ACC112 (cell line): ENCODE results near the gene SEMA4A.

Experiments used
- H2AFZ ChIP-seq: fragments of 200-600 bp; sonication (generic); one replicate; pipeline ENCODE4 v1.6.0; 2017; ENCODE audit warnings: antibody characterized with exemption, low read length; ENCODE audit not compliant: unreplicated experiment
- H3K27ac ChIP-seq: fragments of 200-600 bp; sonication (generic); 2 replicates; pipeline ENCODE4 v1.5.1; 2014; ENCODE audit warnings: low read depth, mild to moderate bottlenecking, antibody characterized with exemption, low read length, moderate library complexity
- H3K27me3 ChIP-seq: fragments of 200-600 bp; sonication (generic); 2 replicates; pipeline ENCODE4 v1.6.1; 2014; ENCODE audit warnings: mild to moderate bottlenecking, antibody characterized with exemption, low read length, moderate library complexity, mixed read lengths; ENCODE audit not compliant: insufficient read depth
- H3K36me3 ChIP-seq: fragments of 200-600 bp; sonication (generic); 2 replicates; pipeline ENCODE4 v1.6.1; 2016; ENCODE audit warnings: mild to moderate bottlenecking, antibody characterized with exemption, low read length, moderate library complexity, mixed read lengths; ENCODE audit not compliant: insufficient read depth
- H3K4me1 ChIP-seq: fragments of 200-600 bp; sonication (generic); one replicate; pipeline ENCODE4 v1.6.1; 2016; ENCODE audit warnings: low read length, mixed read lengths; ENCODE audit not compliant: insufficient read depth, unreplicated experiment, control insufficient read depth
- H3K4me3 ChIP-seq: fragments of 200-600 bp; sonication (generic); 2 replicates; pipeline ENCODE4 v1.5.1; 2014; ENCODE audit warnings: mild to moderate bottlenecking, low read depth, low read length
- H3K79me2 ChIP-seq: fragments of 200-600 bp; sonication (generic); one replicate; pipeline ENCODE4 v1.6.0; 2016; ENCODE audit warnings: low read length; ENCODE audit not compliant: control insufficient read depth, unreplicated experiment, insufficient read depth

The SEMA4A gene

DNA sequence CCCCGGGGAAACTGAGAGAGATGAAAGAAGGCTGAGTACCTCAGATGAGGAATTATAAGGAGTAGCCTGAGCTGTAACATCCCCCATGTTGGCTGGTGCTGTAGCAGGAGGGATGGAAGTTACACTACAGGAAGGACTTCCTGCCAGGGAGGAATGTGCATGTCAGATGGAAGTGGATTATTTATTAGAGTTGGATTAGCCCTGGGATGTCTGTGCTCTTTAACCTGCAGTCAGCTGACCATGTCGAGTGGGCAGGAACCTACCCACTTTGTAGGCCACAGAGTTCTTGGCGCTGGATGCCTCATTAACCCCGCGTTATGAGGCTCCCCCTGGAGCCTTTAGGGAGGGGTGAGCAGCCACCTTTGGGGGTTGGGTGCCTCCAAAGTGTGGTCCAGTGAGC lies 757 bp upstream of the SEMA4A start:
- Histone ChIP-seq H3K27ac (no peak overlapping the region), H3K79me2 (no peaks in the 10 kb centered on the region), H3K4me3 (no peak overlapping the region), H2AFZ (no peak overlapping the region), H3K4me1 (peaks cover 18% of the 10 kb centered on the region), H3K27me3 (no peaks in the 10 kb centered on the region), H3K36me3 (no peaks in the 10 kb centered on the region)

DNA sequence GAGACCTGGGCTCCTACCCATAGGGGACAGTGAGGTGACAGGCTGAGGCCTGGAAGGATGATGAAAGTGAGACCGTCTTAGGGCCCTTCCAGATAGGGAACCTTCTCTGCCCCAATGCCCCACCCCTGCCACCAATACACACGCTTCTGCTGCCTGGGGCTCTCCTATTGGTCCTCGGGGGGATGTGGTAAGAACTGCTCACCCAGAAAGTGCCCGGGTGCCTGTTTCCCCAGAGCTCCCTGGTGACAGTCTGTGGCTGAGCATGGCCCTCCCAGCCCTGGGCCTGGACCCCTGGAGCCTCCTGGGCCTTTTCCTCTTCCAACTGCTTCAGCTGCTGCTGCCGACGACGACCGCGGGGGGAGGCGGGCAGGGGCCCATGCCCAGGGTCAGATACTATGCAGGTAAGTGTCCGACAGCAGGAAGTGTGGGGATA lies 948 bp downstream of the SEMA4A start:
- peaks cover 21% of the 10 kb centered on the region for H3K4me1 ChIP-seq
- no peaks in the 10 kb centered on the region for H3K79me2 ChIP-seq
- no peaks in the 10 kb centered on the region for H3K36me3 ChIP-seq
- H3K27ac ChIP-seq = no peak overlapping the region
- no peak overlapping the region for H2AFZ ChIP-seq
- H3K4me3 ChIP-seq = no peak overlapping the region
- H3K27me3 ChIP-seq = no peaks in the 10 kb centered on the region

DNA sequence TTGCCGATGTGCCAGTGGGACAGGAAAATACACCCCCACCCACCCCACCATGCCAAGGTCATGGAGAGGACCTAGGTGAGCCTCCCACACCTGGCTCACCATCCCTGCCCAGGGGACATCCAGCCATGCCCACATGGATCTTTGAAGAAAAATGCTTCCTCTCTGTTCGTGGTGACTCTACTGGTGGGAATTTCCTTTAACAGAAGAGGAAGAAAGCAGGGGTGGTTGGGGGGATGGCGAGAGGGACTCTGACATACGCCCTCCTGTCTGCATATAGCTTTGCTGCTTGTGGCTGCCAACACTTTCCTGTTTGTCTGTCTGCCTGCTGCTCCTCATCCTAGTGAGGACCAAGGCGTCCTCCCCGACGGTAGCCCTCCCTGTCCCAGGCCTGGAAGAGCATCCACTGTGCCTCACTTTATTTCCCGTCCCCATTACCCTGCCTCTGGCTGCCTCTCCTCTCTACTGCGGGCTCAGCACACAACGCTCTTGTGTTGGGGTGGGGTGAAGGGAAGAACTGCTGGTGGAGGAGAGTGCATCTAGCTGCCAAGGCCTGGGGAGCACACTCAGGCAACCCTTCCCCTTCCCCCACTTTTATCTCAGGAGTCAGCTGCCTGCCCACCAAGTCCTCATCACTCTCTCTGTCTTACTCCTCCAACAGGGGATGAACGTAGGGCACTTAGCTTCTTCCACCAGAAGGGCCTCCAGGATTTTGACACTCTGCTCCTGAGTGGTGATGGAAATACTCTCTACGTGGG lies 2.5 kb downstream of the SEMA4A start:
- H3K4me1 ChIP-seq = peaks cover 26% of the 10 kb centered on the region
- no peak overlapping the region for H2AFZ ChIP-seq
- no peak overlapping the region for H3K4me3 ChIP-seq
- no peak overlapping the region for H3K27ac ChIP-seq
- H3K79me2 ChIP-seq = no peaks in the 10 kb centered on the region
- no peaks in the 10 kb centered on the region for H3K27me3 ChIP-seq
- no peaks in the 10 kb centered on the region for H3K36me3 ChIP-seq

GRCh38 chr1:156157506-156157905 lies 4.1 kb downstream of the SEMA4A start:
- Histone ChIP-seq H3K27me3 (no peaks in the 10 kb centered on the region), H3K27ac (no peak overlapping the region), H3K4me1 (peaks cover 27% of the 10 kb centered on the region), H3K79me2 (no peaks in the 10 kb centered on the region), H3K4me3 (no peak overlapping the region), H3K36me3 (no peaks in the 10 kb centered on the region), H2AFZ (no peak overlapping the region)

GRCh38 chr1:156157966-156158365 lies 4.6 kb downstream of the SEMA4A start:
- no peak overlapping the region for H3K27ac ChIP-seq
- no peaks in the 10 kb centered on the region for H3K36me3 ChIP-seq
- no peak overlapping the region for H3K4me3 ChIP-seq
- no peak overlapping the region for H2AFZ ChIP-seq
- H3K79me2 ChIP-seq = no peaks in the 10 kb centered on the region
- H3K4me1 ChIP-seq = peaks cover 25% of the 10 kb centered on the region
- no peaks in the 10 kb centered on the region for H3K27me3 ChIP-seq

DNA sequence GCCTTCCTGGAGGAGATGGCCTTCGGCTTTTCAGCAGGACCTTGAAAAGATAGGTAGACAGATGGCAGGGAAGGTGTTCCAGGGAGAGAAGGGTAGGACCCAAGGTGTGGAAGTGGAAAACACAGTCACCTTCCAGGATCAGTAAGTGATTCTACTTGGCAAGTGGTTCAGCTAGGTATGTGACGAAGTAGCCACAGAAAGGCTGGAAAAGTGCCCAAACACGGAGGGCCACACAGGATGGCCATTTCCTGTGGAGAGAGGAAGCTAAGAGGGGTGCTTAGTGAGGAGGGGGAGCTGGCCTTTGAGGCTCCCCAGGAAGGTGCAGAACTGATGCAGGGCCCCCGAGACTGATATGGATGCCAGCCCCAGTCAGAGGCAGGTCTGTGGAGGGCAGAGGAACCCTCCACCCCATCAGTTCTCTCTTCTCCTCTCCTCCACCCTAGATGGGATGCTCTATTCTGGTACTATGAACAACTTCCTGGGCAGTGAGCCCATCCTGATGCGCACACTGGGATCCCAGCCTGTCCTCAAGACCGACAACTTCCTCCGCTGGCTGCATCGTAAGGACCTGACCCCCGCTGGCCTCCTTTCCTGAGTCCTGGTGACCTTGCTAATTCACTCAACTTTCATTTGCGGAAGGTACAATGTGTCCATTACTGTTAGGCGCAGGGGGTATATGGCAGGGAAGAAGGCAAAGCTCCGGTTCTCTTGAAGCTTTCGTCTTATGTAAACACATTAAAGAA lies 6.8 kb downstream of the SEMA4A start:
- H2AFZ ChIP-seq = peak overlapping the region; percentile 78
- peak overlapping the region; percentile 72 for H3K4me3 ChIP-seq
- H3K4me1 ChIP-seq = peaks cover 31% of the 10 kb centered on the region

DNA sequence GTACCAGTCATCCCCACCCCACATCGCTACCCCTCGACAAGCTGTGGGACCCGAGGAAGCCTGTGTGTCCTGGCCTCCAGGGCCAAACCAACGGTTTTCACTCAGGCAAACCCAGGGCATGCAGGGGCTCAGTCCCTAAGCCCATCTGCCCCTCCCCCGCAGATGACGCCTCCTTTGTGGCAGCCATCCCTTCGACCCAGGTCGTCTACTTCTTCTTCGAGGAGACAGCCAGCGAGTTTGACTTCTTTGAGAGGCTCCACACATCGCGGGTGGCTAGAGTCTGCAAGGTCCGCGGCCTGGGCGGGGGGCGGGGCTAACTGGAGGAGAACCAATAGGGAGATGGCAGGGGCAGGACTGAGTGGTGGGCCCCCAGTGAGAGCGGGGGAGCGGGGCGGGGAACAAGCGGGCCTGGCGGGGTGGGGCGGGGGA lies 7.4 kb downstream of the SEMA4A start:
- Histone ChIP-seq H3K4me3 (peak overlapping the region; percentile 72), H3K27ac (peak overlapping the region; percentile 60; the same call in 1 of the 2 replicates), H3K4me1 (peaks cover 31% of the 10 kb centered on the region), H3K79me2 (no peaks in the 10 kb centered on the region), H2AFZ (peak overlapping the region; percentile 78), H3K36me3 (no peaks in the 10 kb centered on the region), H3K27me3 (no peaks in the 10 kb centered on the region)

More for the DNA sequence above, 6.8 kb downstream of the SEMA4A start:
- H3K27ac ChIP-seq = peak overlapping the region; percentile 60; the same call in 1 of the 2 replicates
- no peaks in the 10 kb centered on the region for H3K79me2 ChIP-seq
- H3K36me3 ChIP-seq = no peaks in the 10 kb centered on the region
- no peaks in the 10 kb centered on the region for H3K27me3 ChIP-seq

GRCh38 chr1:156162430-156163037 lies 9.1 kb downstream of the SEMA4A start:
- Histone ChIP-seq H3K79me2 (no peaks in the 10 kb centered on the region), H3K27me3 (no peaks in the 10 kb centered on the region), H2AFZ (no peak overlapping the region), H3K36me3 (no peaks in the 10 kb centered on the region), H3K27ac (peak overlapping the region; percentile 87), H3K4me1 (peaks cover 31% of the 10 kb centered on the region), H3K4me3 (no peak overlapping the region)

DNA sequence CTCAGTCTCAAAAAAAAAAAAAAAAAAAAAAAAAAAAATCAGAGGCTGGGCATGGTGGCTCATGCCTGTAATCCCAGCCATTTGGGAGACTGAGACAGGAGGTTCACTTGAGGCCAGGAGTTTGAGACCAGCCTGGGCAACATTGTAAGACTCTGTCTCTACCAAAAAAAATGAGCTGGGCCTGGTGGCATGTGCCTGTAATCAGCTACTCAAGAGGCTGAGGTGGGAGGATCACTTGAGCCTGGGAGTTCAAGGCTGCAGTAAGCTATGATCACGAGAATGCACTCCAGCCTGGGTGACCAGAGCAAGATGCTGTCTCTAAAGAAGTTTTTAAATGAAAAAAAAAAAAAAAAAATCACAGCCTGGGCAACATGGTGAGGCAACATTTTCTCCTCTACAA lies 10.3 kb downstream of the SEMA4A start:
- H3K4me1 ChIP-seq = peaks cover 31% of the 10 kb centered on the region
- no peaks in the 10 kb centered on the region for H3K27me3 ChIP-seq
- no peak overlapping the region for H2AFZ ChIP-seq
- no peak overlapping the region for H3K27ac ChIP-seq
- no peaks in the 10 kb centered on the region for H3K79me2 ChIP-seq
- no peaks in the 10 kb centered on the region for H3K36me3 ChIP-seq
- no peak overlapping the region for H3K4me3 ChIP-seq

- Histone ChIP-seq H2AFZ (no peak overlapping the region), H3K4me3 (no peak overlapping the region), H3K27ac (no peak overlapping the region; the same call in 1 of the 2 replicates), H3K79me2 (no peaks in the 10 kb centered on the region), H3K4me1 (peaks cover 29% of the 10 kb centered on the region), H3K27me3 (no peaks in the 10 kb centered on the region), H3K36me3 (no peaks in the 10 kb centered on the region)
Measured at GRCh38 chr1:156164125-156164831, 10.9 kb downstream of the SEMA4A start.
